ENCODE measurements around the gene AHDC1.

AHDC1 gene

GRCh38 chr1:27615346-27616192, 11.6 kb upstream of the AHDC1 start:
- no peak for FAIRE-seq
- no peak for DNase-seq (ENCODE audit: insufficient read length, low spot score)

- DNase-seq (ENCODE audit: insufficient read length, low spot score) (no peak), FAIRE-seq (no peak)
These were observed 10.8 kb upstream of the AHDC1 start for GRCh38 chr1:27614625-27615344.

GRCh38 chr1:27614043-27614624, 10.2 kb upstream of the AHDC1 start:
- no peak for FAIRE-seq
- no peak for DNase-seq (ENCODE audit: insufficient read length, low spot score)

- FAIRE-seq = no peak
These were observed 8.8 kb upstream of the AHDC1 start for GRCh38 chr1:27612718-27613117.

GRCh38 chr1:27611450-27611849, 7.5 kb upstream of the AHDC1 start:
- DNase-seq (ENCODE audit: insufficient read length, low spot score) (no peak), FAIRE-seq (no peak)

More at GRCh38 chr1:27612718-27613117, 8.8 kb upstream of the AHDC1 start:
- DNase-seq (ENCODE audit: insufficient read length, low spot score) = no peak

- peak; percentile 76 for FAIRE-seq
- no peak for DNase-seq (ENCODE audit: insufficient read length, low spot score)
These were observed 5.8 kb upstream of the AHDC1 start for GRCh38 chr1:27609618-27610240.

GRCh38 chr1:27609210-27609555, 5.2 kb upstream of the AHDC1 start:
- DNase-seq (ENCODE audit: insufficient read length, low spot score) (no peak), FAIRE-seq (no peak)

- FAIRE-seq = no peak
- DNase-seq (ENCODE audit: insufficient read length, low spot score) = no peak
These were observed 3.4 kb upstream of the AHDC1 start for GRCh38 chr1:27607239-27607804.

GRCh38 chr1:27606708-27607238, 2.8 kb upstream of the AHDC1 start:
- no peak for DNase-seq (ENCODE audit: insufficient read length, low spot score)

GRCh38 chr1:27605796-27606707, 2.1 kb upstream of the AHDC1 start:
- DNase-seq (ENCODE audit: insufficient read length, low spot score) (no peak), FAIRE-seq (peak; percentile 96)

More at GRCh38 chr1:27606708-27607238, 2.8 kb upstream of the AHDC1 start:
- no peak for FAIRE-seq

GRCh38 chr1:27605300-27605766, 1.4 kb upstream of the AHDC1 start:
- DNase-seq (ENCODE audit: insufficient read length, low spot score) = no peak
- FAIRE-seq = no peak

- FAIRE-seq = peak; percentile 67
- DNase-seq (ENCODE audit: insufficient read length, low spot score) = no peak
These were observed 795 bp upstream of the AHDC1 start for GRCh38 chr1:27604579-27605299.

GRCh38 chr1:27603309-27603680, 649 bp downstream of the AHDC1 start:
- DNase-seq (ENCODE audit: insufficient read length, low spot score) (peak; percentile 62), FAIRE-seq (no peak)

GRCh38 chr1:27602462-27603308, 1.3 kb downstream of the AHDC1 start:
- FAIRE-seq (no peak), DNase-seq (ENCODE audit: insufficient read length, low spot score) (peak; percentile 60)

- DNase-seq (ENCODE audit: insufficient read length, low spot score) = no peak
- peak; percentile 28 for FAIRE-seq
These were observed 2.0 kb downstream of the AHDC1 start for GRCh38 chr1:27601771-27602461.

- no peak for DNase-seq (ENCODE audit: insufficient read length, low spot score)
- no peak for FAIRE-seq
These were observed 2.6 kb downstream of the AHDC1 start for GRCh38 chr1:27601321-27601770.

GRCh38 chr1:27600498-27601175, 3.3 kb downstream of the AHDC1 start:
- no peak for FAIRE-seq
- no peak for DNase-seq (ENCODE audit: insufficient read length, low spot score)

Measured in GM19239 (cell line).